HG03196 (cell line): Measurements from ENCODE around the gene TNMD.
A peak's percentile ranks its signal among the peaks of the same experiment; 100 is the strongest.
"Not testable (repeated sequence)": the region's sequence is repeated elsewhere in the genome, so short reads cannot be mapped to it uniquely, and the experiment has no call there.

Experiments used
- ATAC-seq: cut with Tn5 transposase; IDR thresholded peaks from one replicate; pipeline ENCODE4 v1.9.1; 2021; ENCODE audit not compliant: unreplicated experiment

TNMD gene

DNA sequence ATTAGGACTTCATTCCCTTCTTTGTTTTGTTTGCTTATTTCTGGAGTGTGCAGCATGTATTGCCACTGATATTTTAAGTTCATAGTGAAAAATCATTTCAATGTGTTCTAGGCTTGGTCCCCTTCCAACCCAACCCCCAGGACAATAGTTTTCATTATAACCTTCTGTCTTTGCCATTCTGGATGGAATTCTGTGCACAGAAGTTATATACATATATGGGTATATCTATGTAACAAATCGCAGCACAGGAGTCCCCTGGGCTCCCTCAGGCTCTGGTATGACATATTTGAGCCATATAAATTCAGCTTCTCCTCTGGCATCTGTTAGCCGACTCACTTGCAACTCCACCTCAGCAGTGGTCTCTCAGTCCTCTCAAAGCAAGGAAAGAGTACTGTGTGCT, at the start of gene TNMD:
TNMD (plus strand) TSS at position 326 of the 400 bp plus-strand sequence. CDS start 83 bp downstream, outside the sequence.
- ATAC-seq, result no peak

GRCh38 chrX:100565534-100565933, 19.2 kb upstream of the TNMD start:
- ATAC-seq, result not testable (repeated sequence)

DNA sequence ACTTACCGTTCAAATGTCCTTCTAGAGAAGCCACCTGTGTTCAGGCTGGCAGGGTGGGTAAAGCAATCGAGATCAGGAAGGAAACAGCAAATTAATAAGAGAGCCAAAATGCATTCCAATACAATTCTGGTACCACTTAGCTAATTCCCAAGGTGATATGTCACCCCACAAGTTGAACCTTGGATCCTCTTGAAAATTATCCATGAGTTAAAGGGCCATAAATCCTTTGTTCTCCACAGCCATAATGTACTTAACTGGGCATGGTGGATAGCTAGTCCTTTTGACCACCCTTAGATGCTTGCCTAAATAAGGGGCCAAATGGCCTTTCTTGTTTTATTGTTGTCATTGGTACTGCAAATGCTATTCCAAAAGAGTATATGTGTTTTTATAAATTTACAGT, 2.0 kb downstream of the TNMD start:
- no peak for ATAC-seq

GRCh38 chrX:100587861-100588260, 3.1 kb downstream of the TNMD start:
- ATAC-seq, result no peak

DNA sequence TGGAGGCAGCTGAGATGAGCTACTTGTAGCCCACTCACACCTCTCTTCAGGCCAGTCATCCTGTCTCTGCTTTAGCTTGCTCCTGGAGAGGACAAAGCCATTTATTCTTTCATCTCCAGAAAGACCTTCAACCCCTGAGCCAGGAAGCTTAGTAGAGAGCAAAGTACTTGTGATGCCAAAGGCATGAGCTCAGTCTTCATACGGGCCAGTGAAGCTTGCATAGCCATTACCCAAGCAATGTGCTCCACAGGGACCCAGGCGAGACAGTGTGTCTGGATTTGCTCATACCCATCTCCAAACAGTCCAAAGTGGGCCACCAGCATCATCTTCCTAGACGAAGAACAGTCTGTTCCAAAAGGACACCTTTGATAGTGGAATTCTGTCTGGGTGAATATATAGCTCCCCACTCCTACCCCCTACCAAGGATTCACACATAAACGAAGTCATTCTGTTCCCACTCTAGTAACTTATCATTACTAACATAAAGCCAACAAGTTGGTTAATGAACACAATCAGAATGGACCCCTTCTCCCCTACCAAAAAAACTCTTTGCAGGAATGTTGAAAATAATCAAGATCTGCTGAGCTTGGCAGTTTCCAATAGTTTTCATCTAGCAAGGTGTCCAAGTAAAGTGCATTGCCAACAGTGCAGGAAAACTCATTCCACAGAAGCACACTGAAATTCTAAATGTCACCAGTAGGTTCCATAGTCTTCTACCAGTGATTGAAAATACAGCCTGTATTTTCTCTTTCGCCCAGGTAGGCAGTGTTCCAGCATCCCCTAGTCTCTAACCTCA, 6.7 kb downstream of the TNMD start:
- ATAC-seq, result no peak

DNA sequence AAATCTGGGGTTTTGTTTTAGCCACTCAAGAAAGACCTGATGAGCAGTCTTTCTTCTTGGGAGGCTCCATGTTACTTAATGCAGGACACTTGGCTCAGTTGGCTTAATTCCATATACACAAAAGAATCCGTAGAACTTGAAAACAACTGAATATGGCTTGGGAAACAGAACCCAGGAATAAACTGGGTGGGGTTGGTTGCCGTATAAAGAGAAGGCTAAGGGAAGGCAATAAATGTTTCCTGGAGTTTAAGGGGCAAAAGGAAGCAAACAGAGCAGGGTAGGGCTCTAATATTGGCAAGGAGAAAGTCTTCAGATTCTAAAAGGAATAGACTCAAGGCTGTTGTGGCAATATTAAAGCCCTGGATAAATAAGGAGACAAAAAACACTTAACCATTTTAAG, 8.4 kb downstream of the TNMD start:
- no peak for ATAC-seq

- no peak for ATAC-seq
Measured at GRCh38 chrX:100593581-100593980, 8.8 kb downstream of the TNMD start.

DNA sequence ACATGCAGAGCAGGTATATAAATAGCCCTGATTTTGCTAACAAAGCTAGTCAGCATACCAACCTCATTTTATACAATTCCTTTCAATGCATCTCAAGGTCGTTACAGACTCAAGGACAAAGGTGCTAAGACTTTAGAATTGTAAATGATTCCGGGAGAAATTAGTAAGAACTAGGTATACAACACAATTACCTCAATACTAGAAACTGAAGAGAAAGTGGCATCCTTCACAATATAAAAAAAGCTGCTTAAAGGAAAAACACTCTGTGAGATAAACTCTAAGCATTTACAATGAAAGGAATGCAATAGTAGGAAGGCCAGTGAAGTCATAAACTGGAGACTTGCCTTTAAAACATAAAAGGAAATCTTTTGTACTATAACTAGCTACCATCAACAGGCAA, 11.9 kb downstream of the TNMD start:
- no peak for ATAC-seq

DNA sequence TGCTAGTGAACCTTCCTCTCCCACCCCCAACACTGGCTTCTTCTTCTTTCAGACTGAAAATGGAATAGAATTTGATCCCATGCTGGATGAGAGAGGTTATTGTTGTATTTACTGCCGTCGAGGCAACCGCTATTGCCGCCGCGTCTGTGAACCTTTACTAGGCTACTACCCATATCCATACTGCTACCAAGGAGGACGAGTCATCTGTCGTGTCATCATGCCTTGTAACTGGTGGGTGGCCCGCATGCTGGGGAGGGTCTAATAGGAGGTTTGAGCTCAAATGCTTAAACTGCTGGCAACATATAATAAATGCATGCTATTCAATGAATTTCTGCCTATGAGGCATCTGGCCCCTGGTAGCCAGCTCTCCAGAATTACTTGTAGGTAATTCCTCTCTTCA, 14.7 kb downstream of the TNMD start:
- ATAC-seq, result no peak

DNA sequence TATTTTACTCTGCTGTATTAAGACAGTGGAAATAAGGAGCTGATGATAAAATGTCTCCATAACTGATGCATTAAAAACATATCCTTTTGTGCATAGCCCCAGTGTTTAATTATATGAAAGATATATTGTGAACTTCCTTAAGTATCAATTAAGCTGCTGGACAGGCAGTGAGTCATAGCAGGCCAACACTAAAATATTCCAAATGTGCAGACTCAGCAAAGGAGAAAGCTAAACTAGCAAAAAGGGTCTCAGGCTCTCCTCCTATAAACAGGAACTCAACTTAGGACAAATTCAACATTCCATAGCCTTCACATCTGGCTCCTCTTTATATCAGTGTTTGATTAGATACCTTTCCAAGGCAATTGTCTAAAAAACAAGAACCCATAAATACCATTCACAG, 15.6 kb downstream of the TNMD start:
- ATAC-seq, result no peak

- ATAC-seq, result peak; percentile 72
Measured at GRCh38 chrX:100600758-100601157, 16.0 kb downstream of the TNMD start.

GRCh38 chrX:100606753-100607152, 22.0 kb downstream of the TNMD start:
- ATAC-seq, result no peak

GRCh38 chrX:100609591-100609990, 24.9 kb downstream of the TNMD start:
- ATAC-seq, result no peak

- ATAC-seq, result no peak
Measured at GRCh38 chrX:100611951-100612350, 27.2 kb downstream of the TNMD start.

DNA sequence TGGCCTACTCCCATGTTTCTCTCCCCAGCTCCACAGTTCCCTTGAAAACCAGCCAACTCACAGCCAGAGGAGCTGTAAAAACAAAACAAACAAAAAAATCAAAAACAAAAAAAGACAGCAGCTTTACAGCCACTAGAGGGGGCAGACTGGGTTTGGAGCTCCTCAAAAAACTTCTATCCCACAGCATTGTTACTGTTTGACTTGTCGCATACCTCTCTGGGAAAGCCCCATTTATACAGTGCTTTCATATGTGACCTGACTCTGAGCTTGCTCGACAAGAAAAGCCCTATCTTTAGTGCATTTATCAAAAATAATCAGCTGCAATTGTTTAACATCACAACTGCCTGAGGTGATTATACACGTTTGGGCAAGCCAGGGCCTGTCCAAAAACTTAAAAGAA, 30.3 kb downstream of the TNMD start:
- peak; percentile 95 for ATAC-seq

DNA sequence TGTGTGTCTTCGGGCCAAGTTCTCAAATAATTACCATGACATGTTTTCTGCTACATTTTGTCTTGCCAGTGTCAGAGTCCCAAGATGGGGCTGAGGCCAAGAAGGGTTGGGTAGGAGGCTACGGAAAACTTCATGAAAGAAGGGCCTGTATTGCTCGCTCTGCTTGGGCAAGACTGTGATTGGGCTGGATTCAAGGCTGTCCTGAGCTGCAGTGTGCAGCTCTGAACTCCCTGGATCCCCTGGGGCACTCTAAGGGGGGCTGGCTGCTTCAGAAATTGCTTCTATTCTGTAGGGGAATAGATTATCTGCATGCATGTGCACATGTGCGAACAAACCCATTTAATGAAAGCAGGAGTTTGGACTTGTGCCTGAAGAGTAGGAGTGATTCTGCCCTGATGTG, 38.3 kb downstream of the TNMD start:
- ATAC-seq, result no peak

- peak; percentile 97 for ATAC-seq
Measured at GRCh38 chrX:100625985-100626491, 41.3 kb downstream of the TNMD start.

- ATAC-seq, result no peak
Measured at GRCh38 chrX:100635040-100635439, 50.3 kb downstream of the TNMD start.

DNA sequence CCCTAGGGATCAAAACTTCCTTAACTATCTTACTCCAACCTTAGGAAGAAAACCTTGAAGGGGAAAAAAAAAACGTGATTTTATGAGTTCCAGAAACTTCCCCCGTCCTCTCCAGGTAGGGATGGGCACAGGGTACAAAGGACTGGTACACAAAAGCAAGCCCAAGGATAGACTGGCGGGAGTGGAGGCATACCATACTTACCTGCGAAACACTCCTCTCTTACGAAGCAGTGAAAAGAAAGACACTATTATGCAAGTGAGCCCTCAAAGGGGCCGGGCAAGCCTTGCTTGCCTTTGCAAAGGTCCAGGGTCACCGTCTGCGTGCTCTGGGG, 51.2 kb downstream of the TNMD start:
- ATAC-seq, result no peak

DNA sequence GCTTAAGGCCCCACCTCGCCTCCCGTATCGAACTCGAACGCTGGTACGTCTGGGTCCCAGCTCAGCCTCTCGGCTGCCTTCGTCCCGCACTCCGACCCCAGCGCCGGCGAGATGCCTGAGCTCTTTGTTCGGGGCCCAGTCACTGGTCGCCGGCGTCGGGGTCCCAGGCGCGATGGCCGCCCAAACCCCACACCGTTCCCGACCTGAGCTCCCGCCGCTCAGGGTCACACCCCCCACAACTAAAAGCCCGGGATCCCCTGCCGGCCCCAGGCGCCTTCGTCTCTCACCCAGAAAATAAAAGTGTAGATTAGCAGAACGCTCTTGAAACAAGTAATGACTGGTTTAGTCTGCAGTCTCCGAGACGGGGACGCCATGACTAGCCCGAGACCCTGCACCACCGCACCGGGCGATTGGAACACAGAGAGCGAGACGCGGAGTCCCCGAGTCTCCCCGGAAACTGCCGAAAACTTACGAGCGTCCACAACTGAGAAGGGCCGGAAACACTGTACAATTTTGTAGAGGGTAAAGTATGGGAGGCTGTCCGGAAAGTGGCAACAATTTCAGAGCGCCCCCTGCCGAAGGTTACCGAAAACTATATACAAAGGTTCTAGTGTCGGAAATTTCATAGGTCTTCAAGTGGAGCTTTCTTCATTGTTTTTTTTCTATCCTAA, 51.7 kb downstream of the TNMD start, which contains the start of gene TSPAN6:
TSPAN6 (minus strand) TSS at position 486 of the 671 bp plus-strand sequence; CDS start at position 374, 112 bp downstream.
- ATAC-seq, result peak; percentile 98

GRCh38 chrX:100642290-100642689, 57.6 kb downstream of the TNMD start:
- no peak for ATAC-seq

GRCh38 chrX:100643212-100643611, 58.5 kb downstream of the TNMD start:
- no peak for ATAC-seq
